Panc1 (cell line): Measurements from ENCODE around the gene AFG3L2. TPM values are rescaled to one million over a fixed set of nuclear protein-coding genes. Genes with fewer than 3 reads are reported as not detected.

Source experiments
- ATAC-seq: fragments of 200-7000 bp; cut with Tn5 transposase; 2 replicates; pipeline ENCODE4 v1.9.1; 2020; ENCODE audit warnings: mild to moderate bottlenecking, moderate library complexity
- BruUV-seq: library from RNA; stranded (reverse); fragments of 400-500 nt; replicated peaks from 2 replicates; lab custom pipeline; 2021; lab: Mats Ljungman, UMichigan
- CTCF ChIA-PET: fragments of 300-600 bp; sonication (Branson Sonifier 250); formaldehyde crosslinking; loops from one replicate; lab custom pipeline; 2022; ENCODE audit warnings: antibody characterized with exemption; lab: Charles Lee
- POLR2A ChIA-PET: fragments of 300-600 bp; sonication (Branson Sonifier 250); formaldehyde crosslinking; loops from one replicate; lab custom pipeline; 2022; ENCODE audit warnings: antibody characterized with exemption; lab: Charles Lee
- DNase-seq: peaks from one replicate; pipeline ENCODE4 v3.0.0-alpha.2; 2010; ENCODE audit warnings: low read depth, low spot score
- H3K27ac ChIP-seq: 2 replicates; pipeline ENCODE4 v1.5.1; 2011; ENCODE audit warnings: mild to moderate bottlenecking, low read length, inconsistent platforms
- H3K27me3 ChIP-seq: fragments of 200-500 bp; sonication (Bioruptor generic); 2 replicates; pipeline ENCODE4 v1.6.0; 2014; ENCODE audit warnings: low read length, inconsistent platforms; ENCODE audit not compliant: control insufficient read depth, insufficient read depth
- H3K36me3 ChIP-seq: fragments of 200-500 bp; sonication (Bioruptor generic); 2 replicates; pipeline ENCODE4 v1.5.1; 2014; ENCODE audit warnings: inconsistent platforms, mild to moderate bottlenecking, low read length, moderate library complexity; ENCODE audit not compliant: control insufficient read depth, insufficient read depth
- H3K4me1 ChIP-seq: 2 replicates; pipeline ENCODE4 v1.5.1; 2011; ENCODE audit warnings: inconsistent platforms, mild to moderate bottlenecking, low read length, moderate library complexity; ENCODE audit not compliant: control insufficient read depth, insufficient read depth
- H3K4me3 ChIP-seq, 2 experiments: 2 replicates each; pipeline ENCODE4 v1.5.1; 2011 to 2012; ENCODE audit warnings: low read depth in 2 of 2, low read length in 2 of 2, mild to moderate bottlenecking in 2 of 2, inconsistent platforms in 1 of 2, moderate library complexity in 1 of 2
- H3K9me3 ChIP-seq: fragments of 200-500 bp; sonication (Bioruptor generic); 2 replicates; pipeline ENCODE4 v1.5.1; 2014; ENCODE audit warnings: low read depth, mild to moderate bottlenecking, inconsistent platforms, low read length, moderate library complexity; ENCODE audit not compliant: control insufficient read depth, insufficient read depth
- CTCF ChIP-seq: fragments of 450-650 bp; IDR thresholded peaks from 2 replicates; pipeline ENCODE4 v1.5.1; 2017; ENCODE audit warnings: mild to moderate bottlenecking
- POLR2AphosphoS5 ChIP-seq: IDR thresholded peaks from 2 replicates; pipeline ENCODE4 v1.6.1; 2012; ENCODE audit warnings: mild to moderate bottlenecking, low read depth, low read length, moderate library complexity
- REST ChIP-seq, 2 experiments: IDR thresholded peaks; 2 replicates each; pipeline ENCODE4 v1.6.1; 2011 to 2012; ENCODE audit warnings: low read depth in 2 of 2, control low read depth in 1 of 2, low read length in 1 of 2, mild to moderate bottlenecking in 1 of 2, moderate library complexity in 1 of 2; ENCODE audit not compliant: insufficient read depth in 1 of 2
- SIN3A ChIP-seq: IDR thresholded peaks from 2 replicates; pipeline ENCODE4 v1.6.1; 2012; ENCODE audit warnings: low read depth, mild to moderate bottlenecking, low read length, moderate library complexity, borderline replicate concordance; ENCODE audit not compliant: insufficient read depth
- TCF7L2 ChIP-seq: IDR thresholded peaks from 2 replicates; pipeline ENCODE4 v1.6.1; 2011; ENCODE audit warnings: mild to moderate bottlenecking, low read depth, low read length, inconsistent platforms
- in situ Hi-C: cut with HindIII; loops from 2 replicates; pipeline ENCODE4 v1.10.0; 2016; ENCODE audit warnings: low sequenced_read_pairs, low pct_unique_long_range_greater_than_20kb
- intact Hi-C: fragments of 100-400 bp; cut with micrococcal nuclease; formaldehyde crosslinking; loops from one replicate; pipeline ENCODE4 v1.10.0; 2022; ENCODE audit not compliant: unreplicated experiment
- total RNA-seq: library from RNA; stranded (reverse); gene quantifications from one replicate; pipeline ENCODE4 v1.2.1, GENCODE V29; 2021; ENCODE audit not compliant: unreplicated experiment

AFG3L2 gene
- total RNA-seq, 1 experiment from 2014 or later, result 58.0 TPM

GRCh38 chr18:12330766-12331165, 46.3 kb downstream of the AFG3L2 start:
- no TSS peak for BruUV-seq
- CTCF ChIA-PET, result no interaction called here

GRCh38 chr18:12329125-12329698, 47.8 kb downstream of the AFG3L2 start:
- H3K9me3 ChIP-seq, result no peaks in the 10 kb centered on the region
- no peak overlapping the region for H3K27ac ChIP-seq
- ATAC-seq, result no peak
- DNase-seq, result no peak
- TF ChIP-seq TCF7L2 (no peak), SIN3A (no peak), REST (IDR thresholded peaks at IDR 0.05; ENCODE audit: insufficient read depth in 1 of 2, low read depth in 2 of 2, low read length in 1 of 2) (no peak), CTCF (no peak), POLR2AphosphoS5 (no peak)
- H3K36me3 ChIP-seq, result peaks cover 8% of the 10 kb centered on the region
- BruUV-seq, result TSS peak; percentile 84
- intact Hi-C loops (no loop called here), in situ Hi-C loops (no loop called here)
- no peak overlapping the region for H3K4me3 ChIP-seq
- H3K27me3 ChIP-seq, result no peaks in the 10 kb centered on the region
- H3K4me1 ChIP-seq, result no peaks in the 10 kb centered on the region
- POLR2A ChIA-PET, result no interaction called here
- CTCF ChIA-PET, result no interaction called here

More at GRCh38 chr18:12330766-12331165, 46.3 kb downstream of the AFG3L2 start:
- ATAC-seq (no peak), DNase-seq (no peak)
- no peak overlapping the region for H3K27ac ChIP-seq
- intact Hi-C loops (no loop called here), in situ Hi-C loops (no loop called here)
- peaks cover 8% of the 10 kb centered on the region for H3K36me3 ChIP-seq
- no peak overlapping the region for H3K4me3 ChIP-seq
- no peak for TF ChIP-seq REST (IDR thresholded peaks at IDR 0.05; ENCODE audit: insufficient read depth in 1 of 2, low read depth in 2 of 2, low read length in 1 of 2)
- no peak for TF ChIP-seq TCF7L2
- TF ChIP-seq CTCF, result no peak
- no peak for TF ChIP-seq SIN3A
- no peak for TF ChIP-seq POLR2AphosphoS5
- no peaks in the 10 kb centered on the region for H3K27me3 ChIP-seq
- no peaks in the 10 kb centered on the region for H3K9me3 ChIP-seq
- POLR2A ChIA-PET, result no interaction called here
- no peaks in the 10 kb centered on the region for H3K4me1 ChIP-seq
